HG03378 (cell line): ENCODE data around the gene HCAR3.
"Not testable (repeated sequence)": the region's sequence is repeated elsewhere in the genome, so short reads cannot be mapped to it uniquely, and the experiment has no call there.

ENCODE experiments used
- ATAC-seq: cut with Tn5 transposase; IDR thresholded peaks from one replicate; pipeline ENCODE4 v1.9.1; 2021; ENCODE audit warnings: mild to moderate bottlenecking, moderate library complexity; ENCODE audit not compliant: unreplicated experiment

The HCAR3 gene

GRCh38 chr12:122676015-122676414, 40.6 kb downstream of the HCAR3 start:
- not testable (repeated sequence) for ATAC-seq

DNA sequence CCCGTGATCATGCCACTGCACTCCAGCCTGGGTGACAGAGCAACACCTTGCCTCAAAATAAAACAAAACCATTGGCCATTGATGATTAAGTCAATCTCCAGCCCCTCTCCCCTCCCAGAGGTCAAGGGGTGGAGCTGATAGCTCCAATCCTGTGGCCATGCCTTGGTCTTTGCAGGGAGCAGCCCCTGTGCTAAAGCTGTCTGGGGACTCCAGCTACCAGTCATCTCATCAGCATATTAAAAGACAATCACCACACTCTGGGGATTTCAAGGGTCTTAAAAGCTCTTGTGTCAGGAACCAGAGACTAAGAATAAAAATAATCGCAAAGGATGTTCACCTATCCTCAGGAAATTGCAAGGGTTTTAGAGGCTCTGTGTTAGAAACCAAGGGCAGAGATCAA, 44.1 kb downstream of the HCAR3 start:
- ATAC-seq: no peak

GRCh38 chr12:122669397-122670070, 47.1 kb downstream of the HCAR3 start:
- ATAC-seq: no peak

DNA sequence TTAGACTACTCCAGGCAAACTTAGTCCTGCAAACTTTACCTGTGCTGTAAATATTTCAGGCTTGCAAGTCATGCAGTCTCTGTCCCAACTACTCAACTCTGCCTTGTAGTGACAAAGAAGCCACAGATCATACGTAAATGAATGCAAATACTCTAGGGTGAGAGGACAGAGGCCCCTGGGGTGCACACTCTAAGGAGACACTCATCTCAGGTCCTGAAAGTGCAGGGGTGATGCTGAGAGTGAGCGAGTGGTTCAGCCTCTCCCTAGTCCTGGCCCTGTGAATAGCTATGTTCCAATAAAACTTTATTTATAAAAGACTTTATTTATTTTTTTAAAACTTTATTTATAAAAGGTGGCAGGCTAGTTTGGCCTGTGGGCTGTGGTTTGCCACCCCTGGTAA, 48.3 kb downstream of the HCAR3 start:
- no peak for ATAC-seq

DNA sequence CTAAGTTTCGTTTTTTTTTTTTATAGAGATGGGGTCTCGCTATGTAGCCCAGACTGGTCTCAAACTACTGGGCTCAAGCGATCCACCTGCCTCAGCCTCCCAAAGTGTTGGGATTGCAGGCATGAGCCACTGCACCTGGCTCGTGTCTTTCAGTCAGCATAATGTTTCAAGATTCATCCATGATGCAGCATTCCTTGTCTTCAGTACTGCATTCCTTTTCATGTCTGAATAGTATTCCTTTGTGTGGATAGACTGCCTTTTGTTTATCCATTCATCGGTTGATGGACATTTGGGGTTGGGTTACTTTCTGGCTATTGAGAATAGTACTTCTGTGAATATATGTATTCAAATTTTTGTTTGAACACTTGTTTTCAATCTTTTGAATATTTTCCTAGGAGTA, 50.9 kb downstream of the HCAR3 start:
- ATAC-seq: no peak

GRCh38 chr12:122665349-122665748, 51.3 kb downstream of the HCAR3 start:
- no peak for ATAC-seq
